A549 (cell line): ENCODE data around the gene CFAP77. TPM values are rescaled to one million over a fixed set of nuclear protein-coding genes. Genes with fewer than 3 reads are reported as not detected.

Experiments
- ATAC-seq, 2 experiments: fragments of 200-7000 bp in 1 of 2; fragments of >200 bp in 1 of 2; cut with Nextera tagmentation in 1 of 2; cut with Tn5 transposase in 1 of 2; 3 replicates each; pipeline versions ENCODE4 v1.8.0 to v1.9.1; 2018 to 2020; ENCODE audit warnings: mild to moderate bottlenecking in 1 of 2, moderate library complexity in 1 of 2
- CTCF ChIA-PET: fragments of 300-600 bp; sonication (Branson Sonifier 250); formaldehyde crosslinking; extraction: SDS; loops from one replicate; lab custom pipeline; 2021; ENCODE audit warnings: antibody characterized with exemption, inconsistent platforms; lab: Yijun Ruan, JAX
- POLR2A ChIA-PET: fragments of 350-600 bp; formaldehyde crosslinking; extraction: SDS; loops from one replicate; lab custom pipeline; 2021; ENCODE audit warnings: antibody characterized with exemption, inconsistent platforms; lab: Yijun Ruan, JAX
- DNase-seq, 2 experiments: peaks; one replicate each; pipeline versions ENCODE4 v3.0.0 to v3.0.0-alpha.2; 2011 to 2016; ENCODE audit warnings: low read depth in 1 of 2, low spot score in 1 of 2
- FAIRE-seq: peaks from 2 replicates; lab custom pipeline; 2011; peaks lifted over from hg19 to GRCh38; lab: Jason Lieb, UNC
- H3K27ac ChIP-seq, 2 experiments: fragments of >200 bp; sonication (Bioruptor Twin); formaldehyde crosslinking; 3 replicates each; pipeline ENCODE4 v1.5.1; 2016 to 2017
- H3K4me1 ChIP-seq: fragments of >200 bp; sonication (Bioruptor Twin); formaldehyde crosslinking; 3 replicates; pipeline ENCODE4 v1.6.1; 2016
- H3K4me2 ChIP-seq: fragments of >200 bp; sonication (Bioruptor Twin); formaldehyde crosslinking; 3 replicates; pipeline ENCODE4 v1.6.1; 2016
- H3K4me3 ChIP-seq: fragments of >200 bp; sonication (Bioruptor Twin); formaldehyde crosslinking; 3 replicates; pipeline ENCODE4 v1.5.1; 2016
- H3K9me3 ChIP-seq: fragments of >200 bp; sonication (Bioruptor Twin); formaldehyde crosslinking; 3 replicates; pipeline ENCODE4 v1.6.1; 2016
- BHLHE40 ChIP-seq: IDR thresholded peaks from 2 replicates; pipeline ENCODE4 v1.6.1; 2012; ENCODE audit warnings: low read depth, low read length, inconsistent platforms
- CBX2 ChIP-seq: fragments of 200-600 bp; sonication (generic); IDR thresholded peaks from 2 replicates; pipeline ENCODE4 v1.6.1; 2016; ENCODE audit warnings: low read depth, mild to moderate bottlenecking, borderline replicate concordance
- CEBPB ChIP-seq, 2 experiments: fragments of >200 bp in 1 of 2; sonication (Bioruptor Twin) in 1 of 2; formaldehyde crosslinking in 1 of 2; IDR thresholded peaks; 2 replicates each; pipeline ENCODE4 v1.6.1; 2012 to 2016
- EP300 ChIP-seq, 2 experiments: fragments of >200 bp; sonication (Bioruptor Twin); formaldehyde crosslinking; IDR thresholded peaks; 2 replicates in 1 of 2; 3 replicates in 1 of 2; pipeline ENCODE4 v1.6.1; 2016 to 2017
- FOXS1 ChIP-seq: fragments of 250-450 bp; sonication (Bioruptor Pico); IDR thresholded peaks from 2 replicates; pipeline ENCODE4 v1.5.0; 2020; ENCODE audit warnings: mild to moderate bottlenecking, moderate library complexity
- GATA3 ChIP-seq: IDR thresholded peaks from 2 replicates; pipeline ENCODE4 v1.6.1; 2012; ENCODE audit warnings: borderline replicate concordance
- HOXB5 ChIP-seq: fragments of 250-450 bp; sonication (Bioruptor Pico); IDR thresholded peaks from 2 replicates; pipeline ENCODE4 v1.5.0; 2020; ENCODE audit warnings: mild to moderate bottlenecking, moderate library complexity
- MYC ChIP-seq: IDR thresholded peaks from 2 replicates; pipeline ENCODE4 v1.6.1; 2012; ENCODE audit warnings: mild to moderate bottlenecking, inconsistent platforms, low read length, improper control_type of control experiment, borderline replicate concordance
- NFE2L2 ChIP-seq: fragments of 150-350 bp; conservative IDR thresholded peaks from 2 replicates; pipeline ENCODE4 v1.6.1; 2014; ENCODE audit warnings: low read length
- POLR2A ChIP-seq: IDR thresholded peaks from 2 replicates; pipeline ENCODE4 v1.6.1; 2012; ENCODE audit warnings: mild to moderate bottlenecking, low read length
- RAD21 ChIP-seq, 2 experiments: fragments of >200 bp in 1 of 2; sonication (Bioruptor Twin) in 1 of 2; formaldehyde crosslinking in 1 of 2; IDR thresholded peaks in 1 of 2; conservative IDR thresholded peaks in 1 of 2; 2 replicates in 1 of 2; 3 replicates in 1 of 2; pipeline ENCODE4 v1.6.1; 2012 to 2018; ENCODE audit warnings: inconsistent platforms in 1 of 2
- RCOR1 ChIP-seq: fragments of 150-350 bp; IDR thresholded peaks from 2 replicates; pipeline ENCODE4 v1.6.1; 2014; ENCODE audit warnings: antibody characterized with exemption, low read length, low read depth
- RFX5 ChIP-seq: fragments of 450-650 bp; IDR thresholded peaks from 2 replicates; pipeline ENCODE4 v1.7.1; 2014; ENCODE audit warnings: antibody characterized with exemption, mild to moderate bottlenecking, moderate library complexity
- TFCP2L1 ChIP-seq: fragments of 250-450 bp; sonication (Bioruptor Pico); IDR thresholded peaks from 2 replicates; pipeline ENCODE4 v1.5.0; 2021; ENCODE audit warnings: mild to moderate bottlenecking
- ZC3H11A ChIP-seq: fragments of 450-650 bp; IDR thresholded peaks from 2 replicates; pipeline ENCODE4 v1.6.1; 2014; ENCODE audit warnings: antibody characterized with exemption, mild to moderate bottlenecking
- ZFP36 ChIP-seq: fragments of 450-650 bp; IDR thresholded peaks from 2 replicates; pipeline ENCODE4 v1.6.1; 2014; ENCODE audit warnings: borderline replicate concordance; ENCODE audit not compliant: partially characterized antibody
- ZNF302 ChIP-seq: fragments of 250-450 bp; sonication (Bioruptor Pico); IDR thresholded peaks from 2 replicates; pipeline ENCODE4 v1.9.0; 2021; ENCODE audit warnings: inconsistent platforms, mild to moderate bottlenecking, moderate library complexity
- WGBS: methylation state at CpG from one replicate; pipeline ENCODE4 v1.1.6; 2017; ENCODE audit errors: missing lambda C conversion rate; 5-methylcytosine and 5-hydroxymethylcytosine counted together
- polyA plus RNA-seq, 4 experiments: library from polyadenylated mRNA; depleted of rRNA in 3 of 4; stranded (reverse); fragments of >200 nt; fragmentation: RNase III in 1 of 4; extraction: RNeasy Plus Mini Kit Qiagen cat#74134 plus additional on column Dnase treatment in 1 of 4; gene quantifications; 2 replicates in 3 of 4; 3 replicates in 1 of 4; pipeline ENCODE4 v1.2.3, GENCODE V29; 2011 to 2017
- TF ChIP-seq, protein P1 (sequence below): fragments of 200-600 bp; sonication (generic); IDR thresholded peaks from 2 replicates; pipeline ENCODE4 v1.6.1; 2016; ENCODE audit warnings: antibody characterized with exemption, mild to moderate bottlenecking, moderate library complexity
- TF ChIP-seq, protein P2 (sequence below): fragments of 250-450 bp; sonication (Bioruptor Pico); IDR thresholded peaks from 2 replicates; pipeline ENCODE4 v1.5.0; 2020; ENCODE audit warnings: low read depth, mild to moderate bottlenecking, moderate library complexity
- TF ChIP-seq, protein P3 (sequence below): fragments of >200 bp; sonication (Bioruptor Twin); formaldehyde crosslinking; IDR thresholded peaks from 3 replicates; pipeline ENCODE4 v1.5.1; 2016
- TF ChIP-seq, protein P4 (sequence below): fragments of 450-650 bp; IDR thresholded peaks from 2 replicates; pipeline ENCODE4 v1.6.1; 2014; ENCODE audit warnings: antibody characterized with exemption

CFAP77 gene
- polyA plus RNA-seq, 2 of the 4 experiments (the other 2 are of a cell fraction) = 0.05 TPM; not detected in 1

GRCh38 chr9:132595319-132595718, 185.3 kb downstream of the CFAP77 start:
- Histone ChIP-seq H3K4me1 (no peaks in the 10 kb centered on the region), H3K4me3 (no peak overlapping the region), H3K4me2 (no peak overlapping the region), H3K27ac (no peak overlapping the region), H3K9me3 (no peaks in the 10 kb centered on the region)
- no peak for DNase-seq
- ATAC-seq = no peak
- WGBS = 88% methylated on average over 6 of the region's 6 CpGs
- ChIA-PET CTCF (interaction anchor here (0.5 to 4.2 kb wide), 3 partner anchors 20 to 332 kb away, joined by 3 to 15 read pairs (median 3); no protein-coding TSS in a partner anchor), POLR2A (no interaction called here)
- no peak for FAIRE-seq
- TF ChIP-seq HOXB5 (CRISPR knock-in tag) (no peak), RFX5 (no peak), CEBPB (IDR thresholded peaks at IDR 0.05) (no peak), ZC3H11A (no peak), ZFP36 (no peak), RCOR1 (no peak), ZNF302 (no peak)

DNA sequence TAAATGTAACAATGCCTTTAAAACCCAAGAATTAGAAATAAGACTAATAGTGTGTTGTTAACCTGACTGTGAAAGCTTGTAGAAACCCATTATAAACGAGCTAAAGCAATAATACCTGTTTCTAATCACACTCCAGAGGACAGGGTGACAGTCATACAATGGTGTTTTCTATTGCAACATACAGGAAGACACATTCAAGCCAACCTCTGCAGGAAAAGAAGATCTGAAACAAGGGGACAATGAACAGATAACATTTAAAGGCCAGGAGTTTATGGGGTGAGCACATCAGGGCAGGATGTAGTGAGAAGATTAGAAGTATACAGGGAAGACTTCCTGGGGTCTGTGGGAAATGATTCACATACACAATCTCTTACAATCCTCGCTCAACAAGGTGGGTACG, 186.2 kb downstream of the CFAP77 start:
- ATAC-seq (no peak), FAIRE-seq (no peak), DNase-seq (no peak)
- POLR2A ChIA-PET = no interaction called here
- Histone ChIP-seq H3K4me3 (no peak overlapping the region), H3K4me1 (no peaks in the 10 kb centered on the region), H3K27ac (no peak overlapping the region), H3K4me2 (no peak overlapping the region), H3K9me3 (no peaks in the 10 kb centered on the region)
- 59% methylated on average over 3 of the region's 3 CpGs for WGBS
- CTCF ChIA-PET = interaction anchor here (0.5 to 4.2 kb wide), 3 partner anchors 21 to 331 kb away, joined by 3 to 15 read pairs (median 3); no protein-coding TSS in a partner anchor
- TF ChIP-seq BHLHE40 = no peak
- TF ChIP-seq, protein P1, sequence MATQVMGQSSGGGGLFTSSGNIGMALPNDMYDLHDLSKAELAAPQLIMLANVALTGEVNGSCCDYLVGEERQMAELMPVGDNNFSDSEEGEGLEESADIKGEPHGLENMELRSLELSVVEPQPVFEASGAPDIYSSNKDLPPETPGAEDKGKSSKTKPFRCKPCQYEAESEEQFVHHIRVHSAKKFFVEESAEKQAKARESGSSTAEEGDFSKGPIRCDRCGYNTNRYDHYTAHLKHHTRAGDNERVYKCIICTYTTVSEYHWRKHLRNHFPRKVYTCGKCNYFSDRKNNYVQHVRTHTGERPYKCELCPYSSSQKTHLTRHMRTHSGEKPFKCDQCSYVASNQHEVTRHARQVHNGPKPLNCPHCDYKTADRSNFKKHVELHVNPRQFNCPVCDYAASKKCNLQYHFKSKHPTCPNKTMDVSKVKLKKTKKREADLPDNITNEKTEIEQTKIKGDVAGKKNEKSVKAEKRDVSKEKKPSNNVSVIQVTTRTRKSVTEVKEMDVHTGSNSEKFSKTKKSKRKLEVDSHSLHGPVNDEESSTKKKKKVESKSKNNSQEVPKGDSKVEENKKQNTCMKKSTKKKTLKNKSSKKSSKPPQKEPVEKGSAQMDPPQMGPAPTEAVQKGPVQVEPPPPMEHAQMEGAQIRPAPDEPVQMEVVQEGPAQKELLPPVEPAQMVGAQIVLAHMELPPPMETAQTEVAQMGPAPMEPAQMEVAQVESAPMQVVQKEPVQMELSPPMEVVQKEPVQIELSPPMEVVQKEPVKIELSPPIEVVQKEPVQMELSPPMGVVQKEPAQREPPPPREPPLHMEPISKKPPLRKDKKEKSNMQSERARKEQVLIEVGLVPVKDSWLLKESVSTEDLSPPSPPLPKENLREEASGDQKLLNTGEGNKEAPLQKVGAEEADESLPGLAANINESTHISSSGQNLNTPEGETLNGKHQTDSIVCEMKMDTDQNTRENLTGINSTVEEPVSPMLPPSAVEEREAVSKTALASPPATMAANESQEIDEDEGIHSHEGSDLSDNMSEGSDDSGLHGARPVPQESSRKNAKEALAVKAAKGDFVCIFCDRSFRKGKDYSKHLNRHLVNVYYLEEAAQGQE = no peak
- TF ChIP-seq, protein P2, sequence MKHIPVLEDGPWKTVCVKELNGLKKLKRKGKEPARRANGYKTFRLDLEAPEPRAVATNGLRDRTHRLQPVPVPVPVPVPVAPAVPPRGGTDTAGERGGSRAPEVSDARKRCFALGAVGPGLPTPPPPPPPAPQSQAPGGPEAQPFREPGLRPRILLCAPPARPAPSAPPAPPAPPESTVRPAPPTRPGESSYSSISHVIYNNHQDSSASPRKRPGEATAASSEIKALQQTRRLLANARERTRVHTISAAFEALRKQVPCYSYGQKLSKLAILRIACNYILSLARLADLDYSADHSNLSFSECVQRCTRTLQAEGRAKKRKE (CRISPR knock-in tag) = no peak
- TF ChIP-seq FOXS1 (CRISPR knock-in tag) = no peak
- no peak for TF ChIP-seq ZC3H11A
- TF ChIP-seq NFE2L2 = no peak
- no peak for TF ChIP-seq CBX2
- no peak for TF ChIP-seq RAD21 (conservative IDR thresholded peaks at IDR 0.05 in 1 of 2, IDR thresholded peaks at IDR 0.05 in 1 of 2)
- TF ChIP-seq EP300 (IDR thresholded peaks at IDR 0.05) = no peak
- no peak for TF ChIP-seq MYC
- TF ChIP-seq, protein P3, sequence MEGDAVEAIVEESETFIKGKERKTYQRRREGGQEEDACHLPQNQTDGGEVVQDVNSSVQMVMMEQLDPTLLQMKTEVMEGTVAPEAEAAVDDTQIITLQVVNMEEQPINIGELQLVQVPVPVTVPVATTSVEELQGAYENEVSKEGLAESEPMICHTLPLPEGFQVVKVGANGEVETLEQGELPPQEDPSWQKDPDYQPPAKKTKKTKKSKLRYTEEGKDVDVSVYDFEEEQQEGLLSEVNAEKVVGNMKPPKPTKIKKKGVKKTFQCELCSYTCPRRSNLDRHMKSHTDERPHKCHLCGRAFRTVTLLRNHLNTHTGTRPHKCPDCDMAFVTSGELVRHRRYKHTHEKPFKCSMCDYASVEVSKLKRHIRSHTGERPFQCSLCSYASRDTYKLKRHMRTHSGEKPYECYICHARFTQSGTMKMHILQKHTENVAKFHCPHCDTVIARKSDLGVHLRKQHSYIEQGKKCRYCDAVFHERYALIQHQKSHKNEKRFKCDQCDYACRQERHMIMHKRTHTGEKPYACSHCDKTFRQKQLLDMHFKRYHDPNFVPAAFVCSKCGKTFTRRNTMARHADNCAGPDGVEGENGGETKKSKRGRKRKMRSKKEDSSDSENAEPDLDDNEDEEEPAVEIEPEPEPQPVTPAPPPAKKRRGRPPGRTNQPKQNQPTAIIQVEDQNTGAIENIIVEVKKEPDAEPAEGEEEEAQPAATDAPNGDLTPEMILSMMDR = no peak
- TF ChIP-seq, protein P4, sequence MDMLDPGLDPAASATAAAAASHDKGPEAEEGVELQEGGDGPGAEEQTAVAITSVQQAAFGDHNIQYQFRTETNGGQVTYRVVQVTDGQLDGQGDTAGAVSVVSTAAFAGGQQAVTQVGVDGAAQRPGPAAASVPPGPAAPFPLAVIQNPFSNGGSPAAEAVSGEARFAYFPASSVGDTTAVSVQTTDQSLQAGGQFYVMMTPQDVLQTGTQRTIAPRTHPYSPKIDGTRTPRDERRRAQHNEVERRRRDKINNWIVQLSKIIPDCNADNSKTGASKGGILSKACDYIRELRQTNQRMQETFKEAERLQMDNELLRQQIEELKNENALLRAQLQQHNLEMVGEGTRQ = no peak
- no peak for TF ChIP-seq GATA3
- no peak for TF ChIP-seq TFCP2L1 (CRISPR knock-in tag)
- TF ChIP-seq POLR2A = no peak
- TF ChIP-seq ZNF302 = no peak
- no peak for TF ChIP-seq ZFP36
